Heart left ventricle (tissue), 16 donors: ENCODE results near the gene CNTRL. TPM values are rescaled to one million over a fixed set of nuclear protein-coding genes. Genes with fewer than 3 reads are reported as not detected.

Source experiments
- ATAC-seq, 4 donors: fragments of 200-7000 bp; cut with Tn5 transposase; one replicate each; pipeline ENCODE4 v1.9.1; 2020 to 2022; ENCODE audit warnings: moderate library complexity in 4 of 4, mild to moderate bottlenecking in 3 of 4, moderate number of reproducible peaks in 1 of 4
- DNase-seq, 5 donors: peaks; one replicate each; pipeline ENCODE4 v3.0.0-alpha.2; 2020
- H3K27ac ChIP-seq, 12 donors: fragments of 200-600 bp; sonication (generic) in 4 of 12; one replicate each; pipeline versions ENCODE4 v1.5.0 to v1.8.0; 2016 to 2022; ENCODE audit warnings: mild to moderate bottlenecking in 2 of 12
- H3K27me3 ChIP-seq, 9 donors: fragments of 200-600 bp; sonication (generic) in 2 of 9; one replicate each; pipeline versions ENCODE4 v1.5.1 to v1.8.0; 2016 to 2022; ENCODE audit warnings: mild to moderate bottlenecking in 3 of 9
- H3K36me3 ChIP-seq, 9 donors: fragments of 200-600 bp; sonication (generic) in 2 of 9; one replicate each; pipeline versions ENCODE4 v1.5.0 to v1.8.0; 2018 to 2022; ENCODE audit warnings: mild to moderate bottlenecking in 2 of 9
- H3K4me1 ChIP-seq, 12 donors: fragments of 200-600 bp; sonication (generic) in 4 of 12; one replicate each; pipeline versions ENCODE4 v1.5.0 to v1.8.0; 2016 to 2022; ENCODE audit warnings: mild to moderate bottlenecking in 3 of 12
- H3K4me3 ChIP-seq, 12 donors: fragments of 200-600 bp; sonication (generic) in 4 of 12; one replicate each; pipeline versions ENCODE4 v1.5.0 to v1.8.0; 2017 to 2022; ENCODE audit warnings: mild to moderate bottlenecking in 9 of 12, moderate library complexity in 4 of 12
- H3K9me3 ChIP-seq, 12 donors: fragments of 200-600 bp; sonication (generic) in 4 of 12; one replicate each; pipeline versions ENCODE4 v1.5.0 to v1.8.0; 2016 to 2022; ENCODE audit warnings: mild to moderate bottlenecking in 1 of 12
- CTCF ChIP-seq, 12 donors: fragments of 200-600 bp; sonication (generic) in 4 of 12; IDR thresholded peaks; one replicate each; pipeline versions ENCODE4 v1.5.0 to v1.8.0; 2018 to 2022; ENCODE audit warnings: antibody characterized with exemption in 12 of 12, mild to moderate bottlenecking in 5 of 12
- POLR2A ChIP-seq, 2 donors: fragments of 450-650 bp; IDR thresholded peaks; one replicate each; pipeline ENCODE4 v1.6.1; 2017; ENCODE audit warnings: antibody characterized with exemption in 2 of 2, mild to moderate bottlenecking in 2 of 2, moderate library complexity in 2 of 2
- WGBS, 4 donors: extraction: QIAGEN DNeasy Blood & Tissue Kit in 2 of 4; methylation state at CpG; one replicate each; pipeline versions ENCODE4 v1.1.5 to v1.1.7; 2013 to 2018; 5-methylcytosine and 5-hydroxymethylcytosine counted together
- intact Hi-C, 10 donors: fragments of 100-400 bp; cut with DNase I; formaldehyde crosslinking; loops; one replicate each; pipeline versions ENCODE4 v1.11.1 to v1.14.2; 2022
- polyA plus RNA-seq, 2 donors: library from polyadenylated mRNA; stranded (reverse); fragments of 200-250 nt; gene quantifications; one replicate each; pipeline ENCODE4 v1.2.3, GENCODE V29; 2013
- total RNA-seq, 9 donors: library from RNA; depleted of rRNA in 2 of 9; stranded (reverse); fragments of >200 nt in 2 of 9; fragmentation: NEBNext Ultra II Directional in 3 of 9; extraction: Animal tissue kit (Norgen Biotek cat#: 25700) in 3 of 9; gene quantifications; one replicate each; pipeline versions ENCODE4 v1.1.0 to v1.2.4, GENCODE V29; 2016 to 2023
- donor health status: ischemic (EF 13 %, LVEDD 7.1; RV severe dilation, severe dysfunction).
- donor health status: healthy with polysubstance abuse.
- donor health status: DM: no; HTN: yes; CAD: no.
- donor health status: DM: no; HTN: no; CAD: no.
- donor health status: ischemic (EF 25% LVEDD 6.9; RV normal size, moderate dysfunction).
- donor health status: ischemic (EF 25% LVEDD 5.7; RV mildly dilated, moderate dysfunction).
- donor health status: healthy.
- donor health status: DM: yes; HTN: yes; CAD: no.
- donor health status: ischemic (EF 35%, LVEDD 5.7; RV mildly dilated, moderate dysfunction).
- donor health status: nonischemic (EF 11% LVEDD 7.7; RV severe dilation, severe dysfunction).
- donor health status: DM: yes; HTN: yes; CAD: no.
- donor health status: PGD.
- donor health status: ischemic (EF 29% LVEDD 5.4; RV normal size, mild dysfunction).
- donor health status: nonischemic (EF 23%, LVEDD 6.1; RV moderate dilation, normal function).

Gene CNTRL
- total and polyA plus RNA-seq, 11 donors = 2.5 to 11.4 (median 3.7) TPM

- 31 to 45% (median 39%) methylated on average over 16 of the region's 16 CpGs for WGBS, 4 donors
- Histone ChIP-seq H3K36me3 (no peaks in the 10 kb centered on the region), H3K4me3 (peak overlapping the region in 10 of 12 donors; percentile 29 to 91 (median 48)), H3K4me1 (peaks cover 0 to 38% (median 14%) of the 10 kb centered on the region in 12 donors), H3K27ac (peak overlapping the region in 10 of 12 donors; percentile 16 to 92 (median 70)), H3K27me3 (no peaks in the 10 kb centered on the region), H3K9me3 (peaks cover 0 to 8% (median 0%) of the 10 kb centered on the region in 12 donors)
- intact Hi-C loops = loop anchor here in 2 of 10 donors (2.0 to 5.0 kb wide), 3 partner anchors 50 to 90 kb away; no protein-coding TSS in a partner anchor
- peak in 9 of 12 donors; percentile 11 to 47 (median 25) for TF ChIP-seq CTCF (IDR thresholded peaks at IDR 0.05)
- TF ChIP-seq POLR2A (IDR thresholded peaks at IDR 0.05) = no peak
- DNase-seq = peak in 1 of 5 donors; percentile 20
- no peak for ATAC-seq
Measured at GRCh38 chr9:121071756-121072421, 2.9 kb upstream of the CNTRL start.

GRCh38 chr9:121073038-121073437 lies 1.7 kb upstream of the CNTRL start:
- peaks cover 0 to 5% (median 0%) of the 10 kb centered on the region in 12 donors for H3K9me3 ChIP-seq
- peak overlapping the region in 5 of 12 donors; percentile 67 to 91 (median 77) for H3K4me3 ChIP-seq
- peaks cover 0 to 38% (median 14%) of the 10 kb centered on the region in 12 donors for H3K4me1 ChIP-seq
- H3K36me3 ChIP-seq = no peaks in the 10 kb centered on the region
- H3K27me3 ChIP-seq = no peaks in the 10 kb centered on the region
- peak overlapping the region in 11 of 12 donors; percentile 5 to 92 (median 85) for H3K27ac ChIP-seq
- TF ChIP-seq POLR2A (IDR thresholded peaks at IDR 0.05) (no peak), CTCF (IDR thresholded peaks at IDR 0.05) (no peak)
- intact Hi-C loops = loop anchor here in 2 of 10 donors (2.0 to 5.0 kb wide), 3 partner anchors 49 to 91 kb away; no protein-coding TSS in a partner anchor
- DNase-seq (peak in 4 of 5 donors; percentile 44 to 69 (median 52)), ATAC-seq (peak; percentile 21 to 34 (median 26))
- 56 to 67% (median 62%) methylated on average over 4 of the region's 4 CpGs for WGBS, 4 donors

- WGBS, 4 donors = 6 to 8% (median 7%) methylated on average over 19 of the region's 19 CpGs
- Histone ChIP-seq H3K36me3 (peaks cover 0 to 4% (median 2%) of the 10 kb centered on the region in 9 donors), H3K27me3 (no peaks in the 10 kb centered on the region), H3K4me1 (peaks cover 0 to 38% (median 14%) of the 10 kb centered on the region in 12 donors), H3K27ac (peak overlapping the region; percentile 39 to 92 (median 85)), H3K4me3 (peak overlapping the region; percentile 48 to 91 (median 74)), H3K9me3 (no peaks in the 10 kb centered on the region)
- DNase-seq = no peak
- peak in 1 of 4 donors; percentile 5 for ATAC-seq
- TF ChIP-seq CTCF (IDR thresholded peaks at IDR 0.05) (no peak), POLR2A (IDR thresholded peaks at IDR 0.05) (no peak)
- intact Hi-C loops = loop anchor here in 2 of 10 donors (2.0 to 5.0 kb wide), 2 partner anchors 45 to 47 kb away; no protein-coding TSS in a partner anchor
Measured at GRCh38 chr9:121075251-121076036, 689 bp downstream of the CNTRL start.

- Histone ChIP-seq H3K9me3 (no peaks in the 10 kb centered on the region), H3K36me3 (peaks cover 0 to 57% (median 25%) of the 10 kb centered on the region in 9 donors), H3K4me3 (no peak overlapping the region), H3K27me3 (no peaks in the 10 kb centered on the region), H3K4me1 (no peaks in the 10 kb centered on the region), H3K27ac (no peak overlapping the region)
- intact Hi-C loops = no loop called here
- DNase-seq (no peak), ATAC-seq (no peak)
- TF ChIP-seq POLR2A (IDR thresholded peaks at IDR 0.05) (no peak), CTCF (IDR thresholded peaks at IDR 0.05) (no peak)
- 80 to 92% (median 84%) methylated on average over 1 of the region's 1 CpG for WGBS, 4 donors
Measured at GRCh38 chr9:121082075-121082474, 7.3 kb downstream of the CNTRL start.
